H9 (cell line): Measurements from ENCODE around the gene MX2. TPM values are rescaled to one million over a fixed set of nuclear protein-coding genes. Genes with fewer than 3 reads are reported as not detected.

Experiments used
- DNase-seq: peaks from one replicate; pipeline ENCODE4 v3.0.0-alpha.2; 2017
- H2AFZ ChIP-seq: one replicate; pipeline ENCODE4 v1.6.1; 2013; ENCODE audit warnings: mild to moderate bottlenecking, low read length, control low read depth, moderate library complexity
- H2AK5ac ChIP-seq: 2 replicates; pipeline ENCODE4 v1.6.1; 2013; ENCODE audit warnings: low read length, control low read depth, mixed read lengths; ENCODE audit not compliant: insufficient read length
- H2BK120ac ChIP-seq: one replicate; pipeline ENCODE4 v1.6.1; 2013; ENCODE audit warnings: low read depth, mild to moderate bottlenecking, low read length, control low read depth, inconsistent platforms; ENCODE audit not compliant: poor library complexity, severe bottlenecking
- H2BK12ac ChIP-seq: 2 replicates; pipeline ENCODE4 v1.6.1; 2013; ENCODE audit warnings: low read length, control low read depth, mixed read lengths, low read depth; ENCODE audit not compliant: insufficient read length
- H2BK15ac ChIP-seq: 2 replicates; pipeline ENCODE4 v1.6.1; 2013; ENCODE audit warnings: low read depth, low read length, control low read depth
- H2BK20ac ChIP-seq: one replicate; pipeline ENCODE4 v1.6.1; 2013; ENCODE audit warnings: low read depth, mild to moderate bottlenecking, low read length, control low read depth, inconsistent platforms; ENCODE audit not compliant: poor library complexity, severe bottlenecking
- H2BK5ac ChIP-seq: 2 replicates; pipeline ENCODE4 v1.6.1; 2013; ENCODE audit warnings: low read length, control low read depth, mixed read lengths; ENCODE audit not compliant: insufficient read length
- H3K14ac ChIP-seq: 2 replicates; pipeline ENCODE4 v1.6.1; 2013; ENCODE audit warnings: low read length, control low read depth; ENCODE audit not compliant: insufficient read depth
- H3K18ac ChIP-seq: 2 replicates; pipeline ENCODE4 v1.6.1; 2013; ENCODE audit warnings: low read depth, mild to moderate bottlenecking, mixed read lengths, low read length, control low read depth; ENCODE audit not compliant: insufficient read length
- H3K23ac ChIP-seq: 2 replicates; pipeline ENCODE4 v1.6.1; 2013; ENCODE audit warnings: low read length, control low read depth, mixed read lengths, low read depth; ENCODE audit not compliant: insufficient read length
- H3K23me2 ChIP-seq: 2 replicates; pipeline ENCODE4 v1.6.1; 2013; ENCODE audit warnings: low read depth, mild to moderate bottlenecking, mixed read lengths, low read length, control low read depth; ENCODE audit not compliant: insufficient read length, poor library complexity, severe bottlenecking
- H3K27ac ChIP-seq: 2 replicates; pipeline ENCODE4 v1.5.1; 2013; ENCODE audit warnings: low read length, control low read depth, mixed read lengths, low read depth; ENCODE audit not compliant: insufficient read length
- H3K27me3 ChIP-seq: 2 replicates; pipeline ENCODE4 v1.6.1; 2013; ENCODE audit warnings: low read length, control low read depth, inconsistent platforms; ENCODE audit not compliant: insufficient read depth
- H3K4ac ChIP-seq: 2 replicates; pipeline ENCODE4 v1.6.1; 2013; ENCODE audit warnings: low read depth, mild to moderate bottlenecking, control low read depth, inconsistent platforms, low read length, moderate library complexity
- H3K4me1 ChIP-seq: 2 replicates; pipeline ENCODE4 v1.6.1; 2013; ENCODE audit warnings: low read length, control low read depth, inconsistent platforms; ENCODE audit not compliant: insufficient read depth
- H3K4me2 ChIP-seq: 2 replicates; pipeline ENCODE4 v1.6.1; 2013; ENCODE audit warnings: low read length, control low read depth, mixed read lengths; ENCODE audit not compliant: insufficient read length, insufficient read depth
- H3K56ac ChIP-seq: 2 replicates; pipeline ENCODE4 v1.6.1; 2013; ENCODE audit warnings: low read depth, mild to moderate bottlenecking, mixed read lengths, low read length, control low read depth; ENCODE audit not compliant: insufficient read length
- H3K79me1 ChIP-seq: 2 replicates; pipeline ENCODE4 v1.6.1; 2013; ENCODE audit warnings: low read depth, mild to moderate bottlenecking, moderate library complexity, low read length, control low read depth, inconsistent platforms; ENCODE audit not compliant: insufficient read depth, poor library complexity, severe bottlenecking
- H3K79me2 ChIP-seq: 2 replicates; pipeline ENCODE4 v1.6.1; 2013; ENCODE audit warnings: low read length, control low read depth, inconsistent platforms; ENCODE audit not compliant: insufficient read depth
- H3K9ac ChIP-seq: 2 replicates; pipeline ENCODE4 v1.6.1; 2013; ENCODE audit warnings: low read length, control low read depth, mixed read lengths; ENCODE audit not compliant: insufficient read length; ENCODE audit errors: extremely low read depth
- H3K9me3 ChIP-seq: one replicate; pipeline ENCODE4 v1.6.1; 2013; ENCODE audit warnings: low read depth, low read length, inconsistent platforms; ENCODE audit not compliant: control insufficient read depth
- H3T11ph ChIP-seq: one replicate; pipeline ENCODE4 v1.6.1; 2013; ENCODE audit warnings: mild to moderate bottlenecking, low read length, control low read depth, inconsistent platforms
- H4K20me1 ChIP-seq: one replicate; pipeline ENCODE4 v1.6.1; 2013; ENCODE audit not compliant: control insufficient read depth, insufficient read length, insufficient read depth
- H4K5ac ChIP-seq: 2 replicates; pipeline ENCODE4 v1.6.1; 2013; ENCODE audit warnings: low read depth, mild to moderate bottlenecking, mixed read lengths, low read length, control low read depth; ENCODE audit not compliant: insufficient read length
- H4K8ac ChIP-seq: replicated peaks from 2 replicates; pipeline ENCODE4 v1.6.1; 2013; ENCODE audit warnings: low read length, control low read depth, mixed read lengths, low read depth; ENCODE audit not compliant: insufficient read length
- H4K91ac ChIP-seq: 2 replicates; pipeline ENCODE4 v1.6.1; 2013; ENCODE audit warnings: low read depth, mild to moderate bottlenecking, moderate library complexity, mixed read lengths, low read length, control low read depth; ENCODE audit not compliant: insufficient read length
- H3K27ac Mint-ChIP-seq, 3 experiments: 2 replicates in 2 of 3; 3 replicates in 1 of 3; pipeline ENCODE4 v1.8.0; 2020 to 2021; ENCODE audit warnings: mixed read lengths in 3 of 3, mild to moderate bottlenecking in 1 of 3, moderate library complexity in 1 of 3
- H3K27me3 Mint-ChIP-seq: 2 replicates; pipeline ENCODE4 v1.8.0; 2021; ENCODE audit warnings: low read depth, mild to moderate bottlenecking, moderate library complexity, mixed read lengths
- H3K36me3 Mint-ChIP-seq, 3 experiments: 2 replicates in 2 of 3; 3 replicates in 1 of 3; pipeline ENCODE4 v1.8.0; 2020 to 2021; ENCODE audit warnings: low read depth in 3 of 3, mixed read lengths in 3 of 3; ENCODE audit not compliant: insufficient read depth in 1 of 3
- H3K4me1 Mint-ChIP-seq, 2 experiments: 2 replicates each; pipeline ENCODE4 v1.8.0; 2020; ENCODE audit warnings: mixed read lengths in 2 of 2
- H3K4me3 Mint-ChIP-seq, 2 experiments: 2 replicates in 1 of 2; 3 replicates in 1 of 2; pipeline ENCODE4 v1.8.0; 2020 to 2021; ENCODE audit warnings: mild to moderate bottlenecking in 2 of 2, mixed read lengths in 2 of 2, moderate library complexity in 1 of 2
- H3K9me3 Mint-ChIP-seq, 2 experiments: 2 replicates in 1 of 2; 3 replicates in 1 of 2; pipeline ENCODE4 v1.8.0; 2020; ENCODE audit warnings: mild to moderate bottlenecking in 2 of 2, mixed read lengths in 2 of 2, moderate library complexity in 1 of 2
- WGBS: extraction: QIAGEN DNeasy Blood & Tissue Kit; methylation state at CpG from one replicate; pipeline ENCODE4 v1.1.7; 2013; ENCODE audit warnings: missing lambda C conversion rate, low lambda C conversion rate, mixed read lengths; ENCODE audit not compliant: insufficient read length; ENCODE audit errors: extremely low coverage; 5-methylcytosine and 5-hydroxymethylcytosine counted together
- total RNA-seq: library from RNA; stranded (reverse); gene quantifications from 2 replicates; pipeline ENCODE4 v1.2.1, GENCODE V29; 2021
- TF ChIP-seq, protein P1 (sequence below): fragments of 200-600 bp; sonication (generic); conservative IDR thresholded peaks from 3 replicates; pipeline ENCODE4 v1.8.0; 2021; ENCODE audit warnings: antibody characterized with exemption, mild to moderate bottlenecking

MX2 gene
- total RNA-seq, 1 experiment from 2014 or later = 1.8 TPM

DNA sequence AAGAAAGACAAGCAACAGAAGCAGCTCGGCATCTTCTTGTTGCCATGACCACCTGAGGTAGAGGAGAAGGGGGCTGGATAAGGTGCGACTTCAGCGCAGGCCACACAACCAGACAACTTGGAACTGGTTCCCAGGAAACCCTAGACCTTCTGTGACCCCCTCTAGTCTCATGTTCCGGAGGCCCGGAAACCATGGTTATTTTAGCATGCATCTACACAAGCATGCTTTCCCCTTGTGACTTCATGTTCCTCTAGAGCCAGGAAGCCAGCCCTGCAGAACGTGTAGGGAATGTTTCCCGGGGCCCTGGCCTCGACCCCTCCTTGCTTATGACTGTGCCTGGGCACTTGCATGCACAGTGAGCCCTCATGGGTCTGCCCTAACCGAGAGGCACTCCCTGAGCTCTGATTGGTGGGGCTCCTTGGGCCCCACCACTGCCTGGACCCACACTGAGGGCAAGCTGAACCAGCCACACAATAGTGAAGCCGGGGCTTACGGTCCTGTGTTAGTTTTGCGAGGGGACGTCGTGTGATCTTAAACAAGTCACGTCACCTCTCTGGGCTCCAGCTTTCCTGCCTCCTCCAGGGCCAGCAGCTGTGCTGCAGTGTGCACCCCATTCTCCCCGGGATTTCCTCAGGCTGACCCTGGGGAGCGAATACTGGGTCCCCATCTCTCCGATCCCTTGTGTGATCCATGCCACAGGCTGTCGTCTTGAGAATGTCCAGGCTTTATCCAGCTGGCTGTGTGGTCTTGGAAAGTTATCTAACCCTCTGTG lies 12.0 kb upstream of the MX2 start:
- DNase-seq = no peak
- no peak overlapping the region for H2BK120ac ChIP-seq
- H3K4me3 Mint-ChIP-seq = no peak overlapping the region

More for the DNA sequence above, 12.0 kb upstream of the MX2 start:
- Histone ChIP-seq H3K4me2 (no peak overlapping the region), H3K56ac (no peak overlapping the region), H2BK20ac (no peak overlapping the region), H3K79me2 (no peaks in the 10 kb centered on the region), H3T11ph (no peak overlapping the region), H3K9ac (no peak overlapping the region), H4K8ac (no peak overlapping the region), H4K91ac (no peak overlapping the region), H2AFZ (no peak overlapping the region), H3K23ac (no peak overlapping the region), H3K18ac (no peak overlapping the region), H2AK5ac (no peak overlapping the region), H3K27me3 (no peaks in the 10 kb centered on the region), H3K4ac (no peak overlapping the region), H3K4me1 (no peaks in the 10 kb centered on the region), H3K79me1 (no peaks in the 10 kb centered on the region), H2BK12ac (no peak overlapping the region), H4K5ac (no peak overlapping the region), H3K14ac (no peak overlapping the region), H3K27ac (no peak overlapping the region), H4K20me1 (no peaks in the 10 kb centered on the region), H2BK15ac (no peak overlapping the region), H3K23me2 (no peaks in the 10 kb centered on the region), H2BK5ac (no peak overlapping the region), H3K9me3 (no peaks in the 10 kb centered on the region)
- Mint-ChIP-seq H3K36me3 (no peaks in the 10 kb centered on the region), H3K27ac (no peak overlapping the region), H3K27me3 (peaks cover 4% of the 10 kb centered on the region; the same call in 1 of the 2 replicates), H3K4me1 (no peaks in the 10 kb centered on the region), H3K9me3 (no peaks in the 10 kb centered on the region)
- no CpG with 5 or more reads among the region's 19 CpGs for WGBS
- TF ChIP-seq, protein P1, sequence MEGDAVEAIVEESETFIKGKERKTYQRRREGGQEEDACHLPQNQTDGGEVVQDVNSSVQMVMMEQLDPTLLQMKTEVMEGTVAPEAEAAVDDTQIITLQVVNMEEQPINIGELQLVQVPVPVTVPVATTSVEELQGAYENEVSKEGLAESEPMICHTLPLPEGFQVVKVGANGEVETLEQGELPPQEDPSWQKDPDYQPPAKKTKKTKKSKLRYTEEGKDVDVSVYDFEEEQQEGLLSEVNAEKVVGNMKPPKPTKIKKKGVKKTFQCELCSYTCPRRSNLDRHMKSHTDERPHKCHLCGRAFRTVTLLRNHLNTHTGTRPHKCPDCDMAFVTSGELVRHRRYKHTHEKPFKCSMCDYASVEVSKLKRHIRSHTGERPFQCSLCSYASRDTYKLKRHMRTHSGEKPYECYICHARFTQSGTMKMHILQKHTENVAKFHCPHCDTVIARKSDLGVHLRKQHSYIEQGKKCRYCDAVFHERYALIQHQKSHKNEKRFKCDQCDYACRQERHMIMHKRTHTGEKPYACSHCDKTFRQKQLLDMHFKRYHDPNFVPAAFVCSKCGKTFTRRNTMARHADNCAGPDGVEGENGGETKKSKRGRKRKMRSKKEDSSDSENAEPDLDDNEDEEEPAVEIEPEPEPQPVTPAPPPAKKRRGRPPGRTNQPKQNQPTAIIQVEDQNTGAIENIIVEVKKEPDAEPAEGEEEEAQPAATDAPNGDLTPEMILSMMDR = no peak
